Stimulated activated CD8-positive, alpha-beta memory T cell treated with anti-CD3 and anti-CD28 coated beads, Interleukin-7, amount 100 ng/mL, for 24 hours (primary cell): ENCODE measurements around the gene ADAM33.

Experiments used
- DNase-seq: peaks from one replicate; pipeline ENCODE4 v3.0.0-alpha.2; 2020; ENCODE audit warnings: low read depth

ADAM33 gene

DNA sequence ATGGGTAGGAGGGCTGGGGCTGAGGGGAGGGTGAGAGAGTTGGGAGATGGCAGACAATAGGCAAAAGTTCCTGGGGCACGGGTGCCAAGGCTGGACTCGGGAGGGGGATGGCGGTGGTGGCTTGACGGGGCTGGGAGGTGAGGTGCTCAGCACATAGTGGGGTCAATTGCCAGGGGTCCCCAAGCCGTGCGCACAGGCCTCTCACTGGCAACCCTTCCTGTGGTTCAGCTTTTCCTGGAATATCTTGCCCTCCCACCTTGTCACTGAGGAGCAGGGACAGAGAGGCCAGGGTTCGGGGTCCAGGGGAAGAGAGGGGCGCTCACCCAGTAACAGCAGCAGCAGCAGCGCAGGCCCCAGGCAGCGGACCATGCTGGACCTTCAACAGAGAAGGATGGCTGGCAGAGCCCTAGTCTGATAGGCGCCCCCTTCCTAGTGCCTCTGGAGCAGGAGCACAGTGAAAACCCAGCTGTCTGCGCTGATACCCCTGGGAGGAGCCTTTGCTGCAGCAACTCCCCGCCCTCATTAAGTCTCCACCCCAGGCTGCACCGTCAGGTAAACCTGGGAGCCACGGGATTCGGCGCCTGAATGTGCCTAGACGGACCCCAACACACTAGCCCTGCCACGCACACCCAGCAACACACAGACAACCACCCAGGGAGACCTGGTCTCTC is 18.6 kb downstream of the ADAM33 start, which contains the start of gene GFRA4:
GFRA4 (minus strand) TSS at position 369 of the 671 bp plus-strand sequence; CDS start at position 369, 0 bp downstream.
- no peak for DNase-seq

- no peak for DNase-seq
Observed at GRCh38 chr20:3661814-3662665, 19.8 kb downstream of the ADAM33 start.

- no peak for DNase-seq
Observed at GRCh38 chr20:3661060-3661813, 20.6 kb downstream of the ADAM33 start.

DNA sequence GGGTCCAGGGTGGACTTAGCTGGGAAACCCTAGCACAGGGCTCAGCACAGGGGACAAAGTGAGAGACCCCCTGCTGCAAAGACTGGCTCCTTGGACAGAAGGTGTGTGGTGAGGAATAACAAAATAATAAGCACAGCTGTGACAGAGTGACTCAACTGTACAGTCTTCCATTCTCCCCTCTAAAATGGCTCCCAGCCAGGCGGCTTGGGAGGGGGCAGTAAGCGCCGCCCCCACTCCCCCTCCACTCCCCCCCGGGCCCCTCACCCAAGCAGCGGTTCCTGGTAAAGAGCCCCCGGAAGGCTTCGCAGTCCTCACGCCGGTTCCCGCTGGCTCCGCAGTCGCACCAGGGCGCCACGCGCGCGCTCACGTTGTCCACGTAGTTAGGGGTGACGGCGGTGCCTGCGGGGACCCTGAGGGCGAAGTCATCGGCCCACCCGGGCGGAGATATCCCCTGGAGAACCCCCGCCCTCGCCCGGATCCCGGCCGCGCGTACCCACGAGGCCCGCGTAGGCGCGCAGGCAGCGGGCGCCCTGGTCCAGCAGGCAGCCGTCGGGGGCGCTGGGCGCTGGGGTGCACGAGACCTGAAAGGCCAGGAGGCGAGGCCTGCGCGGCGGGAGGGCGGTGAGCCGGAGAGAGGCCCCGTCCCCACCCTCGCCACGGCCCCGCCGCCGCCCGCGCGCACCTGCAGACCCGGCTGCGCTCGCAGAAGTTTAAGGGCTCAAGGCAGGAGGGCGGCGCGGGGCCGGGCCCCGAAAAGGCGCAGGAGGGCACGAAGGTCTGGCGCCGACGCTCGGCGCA is 21.3 kb downstream of the ADAM33 start:
- no peak for DNase-seq

DNA sequence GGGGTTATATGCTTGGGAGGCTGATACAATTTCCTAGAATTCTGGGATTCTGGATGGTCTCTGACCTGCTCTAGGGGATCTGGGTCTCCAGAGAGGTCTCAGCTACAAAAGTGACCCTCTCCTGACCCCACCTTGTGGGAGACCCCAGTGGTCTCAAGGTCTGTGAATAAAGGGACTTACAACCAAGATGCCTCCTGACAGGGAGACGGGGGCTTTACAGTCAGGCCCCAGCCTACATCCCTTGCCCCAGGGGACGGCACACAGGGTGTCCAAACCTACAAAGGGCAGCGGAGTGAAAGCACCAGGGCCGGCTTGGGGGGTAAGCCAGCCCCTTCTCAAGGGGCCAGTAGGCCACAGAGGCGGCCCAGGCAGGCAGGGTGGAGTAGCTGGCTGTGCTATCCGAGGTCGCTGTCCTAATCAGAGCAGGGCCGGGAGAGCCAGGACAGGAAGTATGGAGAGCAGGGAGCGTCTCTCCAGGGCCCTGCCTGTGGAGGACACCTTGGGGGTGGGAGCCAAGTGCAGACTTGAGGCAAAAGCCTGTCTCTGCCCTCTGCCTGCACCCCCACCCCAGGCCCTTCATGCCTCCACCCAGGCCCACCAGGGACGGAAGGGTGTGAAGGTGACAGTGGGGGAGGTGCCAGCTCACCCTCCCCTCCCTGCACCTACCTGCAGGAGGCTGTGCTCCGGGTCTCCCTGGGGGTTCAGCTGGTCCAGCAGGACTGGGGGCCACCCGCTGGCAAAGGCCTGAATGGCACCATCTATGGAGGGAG is 22.1 kb downstream of the ADAM33 start:
- no peak for DNase-seq

DNA sequence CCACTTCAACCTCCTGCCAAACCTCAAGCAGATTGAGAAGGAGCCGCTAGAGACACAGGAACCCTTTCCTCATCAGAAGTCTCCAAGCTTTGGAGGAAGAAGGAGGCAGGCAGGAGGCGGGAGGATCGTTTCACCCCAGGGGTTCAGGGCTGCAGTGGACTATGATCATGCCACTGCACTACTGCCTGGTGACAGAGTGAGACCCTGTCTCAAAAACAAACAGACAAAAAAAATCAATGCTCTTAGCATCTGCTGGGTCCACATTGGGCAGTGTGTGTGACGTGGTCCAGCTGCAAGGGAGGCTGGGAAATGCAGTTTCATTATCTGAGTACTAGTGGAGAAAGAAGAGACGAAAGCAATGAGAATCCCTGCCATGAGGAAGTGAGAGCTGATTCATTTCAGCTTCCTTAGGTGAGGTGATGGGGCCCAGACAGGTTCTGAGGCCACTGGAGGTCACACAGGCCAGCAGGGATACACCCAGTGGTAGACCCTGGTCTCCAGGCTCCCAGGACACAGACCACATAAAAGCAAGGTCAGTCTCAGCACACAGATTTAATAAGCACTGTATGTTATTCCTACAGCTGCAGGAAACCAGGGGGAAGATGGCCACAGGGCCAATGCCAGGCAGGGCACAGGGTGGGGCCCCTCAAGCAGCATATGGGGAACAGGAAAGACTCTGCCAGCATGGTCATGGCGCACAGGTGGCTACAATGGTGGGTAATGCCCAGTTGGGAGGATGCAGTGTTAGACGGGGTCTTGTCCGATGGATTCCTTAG is 22.9 kb downstream of the ADAM33 start:
- no peak for DNase-seq

GRCh38 chr20:3658019-3658715 is 23.6 kb downstream of the ADAM33 start:
- DNase-seq, result no peak

- DNase-seq, result no peak
Observed at GRCh38 chr20:3655131-3655405, 26.7 kb downstream of the ADAM33 start.

DNA sequence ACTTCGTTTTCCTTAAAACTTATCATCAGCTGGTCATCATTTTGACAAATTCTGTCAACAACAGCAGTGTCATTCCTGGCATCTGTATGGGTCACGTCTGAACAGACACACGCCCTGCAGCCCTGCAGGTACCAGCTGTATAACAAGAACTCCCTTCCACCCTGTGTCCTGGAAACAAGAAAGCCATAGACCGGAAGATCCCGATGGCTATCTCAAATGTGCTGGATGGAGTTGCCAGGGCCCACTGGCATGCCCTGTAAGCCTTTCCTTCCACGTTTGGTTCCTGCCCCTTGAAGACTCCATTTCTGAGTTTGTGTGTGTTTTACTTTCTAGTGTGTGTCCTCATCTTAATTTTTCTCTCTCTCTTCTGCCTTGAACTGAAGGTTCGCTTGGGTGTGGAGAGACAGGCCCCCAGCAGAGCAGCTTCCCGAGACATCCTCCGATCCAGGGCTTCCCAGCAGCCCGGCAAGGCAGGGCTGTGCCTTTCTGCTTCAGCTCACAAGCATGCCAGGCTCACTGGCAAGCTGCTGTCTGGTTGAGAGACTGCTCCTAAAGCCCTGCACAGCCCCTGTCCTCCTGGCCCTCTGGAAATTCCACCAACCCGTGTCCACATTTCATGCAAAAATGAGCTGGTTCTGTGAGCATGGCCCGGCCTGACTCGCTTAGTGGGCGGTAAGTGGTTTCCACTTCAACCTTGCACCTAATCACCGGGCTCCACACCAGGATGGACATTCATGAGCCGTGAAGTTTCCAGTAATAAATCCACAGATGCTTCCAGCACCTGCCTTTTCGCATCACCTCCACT is 27.3 kb downstream of the ADAM33 start:
- DNase-seq, result no peak

DNA sequence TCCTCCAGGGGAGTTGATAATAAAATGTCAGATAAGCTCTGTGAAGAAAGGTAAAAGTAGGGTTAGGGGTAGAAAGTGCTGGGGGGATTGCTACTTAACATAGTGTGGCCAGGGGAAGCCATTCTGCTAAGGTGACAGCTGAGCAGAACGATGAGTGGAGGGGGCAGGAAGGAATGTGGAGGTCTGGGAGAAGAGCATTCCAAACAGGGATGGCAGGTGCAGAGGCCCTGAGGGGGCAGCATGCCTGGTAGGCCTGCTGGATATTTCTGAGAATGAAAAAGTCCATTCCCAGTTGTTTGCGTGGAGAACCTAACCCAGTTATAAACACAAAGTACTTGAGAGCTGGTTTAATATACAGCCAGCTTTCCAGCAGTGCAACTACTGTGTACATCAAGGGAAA is 27.9 kb downstream of the ADAM33 start:
- no peak for DNase-seq

DNA sequence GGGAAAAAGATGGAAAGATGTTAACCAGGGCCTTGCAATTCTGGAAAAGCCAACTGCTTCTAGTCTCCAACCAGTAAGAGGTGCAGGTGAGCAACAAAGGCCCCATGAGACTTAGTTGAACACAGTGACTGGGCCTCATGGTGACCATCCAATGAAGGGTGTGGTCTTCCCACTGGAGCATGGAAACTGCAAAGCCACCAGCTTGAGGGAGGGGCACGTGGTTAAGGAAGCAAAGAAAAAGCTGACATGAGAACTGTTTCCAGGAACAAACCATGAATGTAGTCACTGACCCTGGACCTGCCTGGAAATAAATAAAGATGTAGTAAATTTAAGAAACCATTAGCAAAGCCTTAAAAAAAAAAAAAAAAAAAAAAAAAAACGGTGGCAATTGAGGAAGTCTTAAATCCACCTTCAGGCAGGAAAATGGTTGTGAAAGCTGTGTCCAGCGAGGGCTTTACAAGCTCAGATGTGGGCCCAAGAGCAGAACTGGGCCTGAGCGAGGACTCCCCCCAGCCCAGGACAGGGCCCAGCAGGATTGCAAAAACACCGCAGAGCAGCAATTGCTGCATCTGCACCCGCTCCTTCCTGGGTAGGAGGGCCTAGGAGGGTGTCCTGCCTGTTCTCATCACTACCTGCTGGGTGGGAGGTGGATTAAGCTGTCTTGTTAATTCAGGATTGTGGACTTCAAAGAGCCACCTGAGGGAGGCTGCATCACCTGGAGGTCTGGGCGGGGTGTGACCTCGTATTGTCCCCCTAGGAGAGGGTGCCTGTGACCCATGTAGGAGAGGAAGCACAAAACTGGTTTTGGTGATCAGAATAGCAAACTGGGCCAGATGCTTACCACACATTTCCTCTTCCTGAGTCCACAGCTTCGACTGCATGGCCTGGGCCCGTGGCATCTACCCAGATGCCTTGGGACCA is 28.9 kb downstream of the ADAM33 start:
- DNase-seq, result no peak

GRCh38 chr20:3652221-3652620 is 29.6 kb downstream of the ADAM33 start:
- DNase-seq, result no peak

- DNase-seq, result no peak
Observed at GRCh38 chr20:3651204-3651962, 30.4 kb downstream of the ADAM33 start.

- no peak for DNase-seq
Observed at GRCh38 chr20:3648951-3649350, 32.9 kb downstream of the ADAM33 start.

GRCh38 chr20:3647473-3647872 is 34.3 kb downstream of the ADAM33 start:
- DNase-seq, result no peak

- DNase-seq, result no peak
Observed at GRCh38 chr20:3646651-3647050, 35.2 kb downstream of the ADAM33 start.

DNA sequence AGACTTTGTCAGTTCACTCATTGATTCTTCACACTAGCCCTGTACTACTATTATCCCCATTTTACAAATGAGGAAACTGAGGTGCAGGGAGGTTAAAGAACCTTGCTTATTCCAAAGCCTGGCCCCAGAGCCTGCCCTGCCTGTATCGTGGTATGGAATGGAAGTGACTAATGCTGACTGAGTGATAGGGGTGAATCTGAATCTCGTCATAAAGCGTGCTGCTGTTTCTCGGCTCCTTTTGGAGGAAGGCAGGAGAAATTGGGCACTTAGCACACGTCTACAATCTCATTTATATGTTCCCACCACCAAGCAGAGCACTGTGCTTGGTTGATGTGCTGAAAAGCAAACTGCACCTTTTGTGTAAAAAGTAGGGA is 35.8 kb downstream of the ADAM33 start:
- no peak for DNase-seq
